ENCODE data around the gene PNMA6E. TPM values are rescaled to one million over a fixed set of nuclear protein-coding genes. Genes with fewer than 3 reads are reported as not detected.

The PNMA6E gene
- total and polyA plus RNA-seq, 2 donors (not counting 1 experiment from before 2014, with no cell fraction given), result not detected

GRCh38 chrX:153388722-153389459, 12.3 kb downstream of the PNMA6E start:
- CTCF ChIA-PET, result no interaction called here
- intact Hi-C loops (cut with micrococcal nuclease), result no loop called here
- no peaks in the 10 kb centered on the region for H3K27me3 Mint-ChIP-seq

More at GRCh38 chrX:153388722-153389459, 12.3 kb downstream of the PNMA6E start:
- no peak for ATAC-seq (ENCODE audit: low read depth)
- WGBS (ENCODE audit: insufficient coverage), result 100% methylated on average over 4 of the region's 14 CpGs
- Mint-ChIP-seq H3K27ac (no peak overlapping the region), H3K4me3 (no peak overlapping the region), H3K9me3 (ENCODE audit: insufficient read depth) (no peaks in the 10 kb centered on the region), H3K4me1 (no peaks in the 10 kb centered on the region)
- Histone ChIP-seq H3K36me3 (replicated peaks in 1 of 2; ENCODE audit: control extremely low read depth in 1 of 2, control insufficient read depth in 1 of 2, extremely low read depth in 1 of 2, insufficient read depth in 2 of 2, low read length in 1 of 2) (no peaks in the 10 kb centered on the region), H4K20me1 (ENCODE audit: control insufficient read depth, insufficient read depth, low read length, poor library complexity, severe bottlenecking) (no peaks in the 10 kb centered on the region), H3K9me3 (ENCODE audit: control extremely low read depth in 1 of 3, control insufficient read depth in 2 of 3, insufficient read depth in 1 of 3, low read length in 2 of 3) (no peaks in the 10 kb centered on the region), H3K27me3 (replicated peaks in 1 of 4; ENCODE audit: control extremely low read depth in 1 of 4, control insufficient read depth in 3 of 4, insufficient read depth in 4 of 4, low read length in 3 of 4) (no peaks in the 10 kb centered on the region), H2AFZ (ENCODE audit: insufficient read depth, low read depth, low read length, poor library complexity, severe bottlenecking) (no peak overlapping the region), H3K4me3 (ENCODE audit: control extremely low read depth in 1 of 5, extremely low read depth in 1 of 5, insufficient read depth in 1 of 5, low read depth in 2 of 5, low read length in 4 of 5) (no peak overlapping the region), H3K4me1 (ENCODE audit: control insufficient read depth in 2 of 2, insufficient read depth in 2 of 2, low read length in 2 of 2) (no peaks in the 10 kb centered on the region), H3K27ac (ENCODE audit: low read length in 2 of 2) (no peak overlapping the region), H3K79me2 (ENCODE audit: control insufficient read depth, insufficient read depth, low read length) (no peaks in the 10 kb centered on the region), H3K9ac (ENCODE audit: low read length) (no peak overlapping the region), H3K4me2 (replicated peaks; ENCODE audit: low read depth, low read length, poor library complexity, severe bottlenecking) (no peak overlapping the region)
- no peak for DNase-seq
- POLR2A ChIA-PET, result no interaction called here
- TF ChIP-seq CTCF (IDR thresholded peaks at IDR 0.05), result no peak

Data from B cell (primary cell).